ENCODE results near the gene TMEM259.

GRCh38 chr19:1006711-1007398 lies 14.1 kb downstream of the TMEM259 start:
- TF ChIP-seq, protein P1, sequence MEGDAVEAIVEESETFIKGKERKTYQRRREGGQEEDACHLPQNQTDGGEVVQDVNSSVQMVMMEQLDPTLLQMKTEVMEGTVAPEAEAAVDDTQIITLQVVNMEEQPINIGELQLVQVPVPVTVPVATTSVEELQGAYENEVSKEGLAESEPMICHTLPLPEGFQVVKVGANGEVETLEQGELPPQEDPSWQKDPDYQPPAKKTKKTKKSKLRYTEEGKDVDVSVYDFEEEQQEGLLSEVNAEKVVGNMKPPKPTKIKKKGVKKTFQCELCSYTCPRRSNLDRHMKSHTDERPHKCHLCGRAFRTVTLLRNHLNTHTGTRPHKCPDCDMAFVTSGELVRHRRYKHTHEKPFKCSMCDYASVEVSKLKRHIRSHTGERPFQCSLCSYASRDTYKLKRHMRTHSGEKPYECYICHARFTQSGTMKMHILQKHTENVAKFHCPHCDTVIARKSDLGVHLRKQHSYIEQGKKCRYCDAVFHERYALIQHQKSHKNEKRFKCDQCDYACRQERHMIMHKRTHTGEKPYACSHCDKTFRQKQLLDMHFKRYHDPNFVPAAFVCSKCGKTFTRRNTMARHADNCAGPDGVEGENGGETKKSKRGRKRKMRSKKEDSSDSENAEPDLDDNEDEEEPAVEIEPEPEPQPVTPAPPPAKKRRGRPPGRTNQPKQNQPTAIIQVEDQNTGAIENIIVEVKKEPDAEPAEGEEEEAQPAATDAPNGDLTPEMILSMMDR (IDR thresholded peaks at IDR 0.05; ENCODE audit: low read length): no peak
- no peak for TF ChIP-seq EZH2 (IDR thresholded peaks at IDR 0.05; ENCODE audit: borderline replicate concordance, low read length)
